K562 (cell line): ENCODE measurements around the gene GINS1. TPM values are rescaled to one million over a fixed set of nuclear protein-coding genes. Genes with fewer than 3 reads are reported as not detected.

ENCODE experiments used
- CSDE1 ChIP-seq, 2 experiments: fragments of 450-650 bp; IDR thresholded peaks; 2 replicates each; pipeline ENCODE4 v1.6.1; 2016; ENCODE audit warnings: mild to moderate bottlenecking in 1 of 2
- EWSR1 ChIP-seq: fragments of 450-650 bp; IDR thresholded peaks from 2 replicates; pipeline ENCODE4 v1.6.1; 2018; ENCODE audit warnings: borderline replicate concordance, mild to moderate bottlenecking, low read depth, moderate library complexity; ENCODE audit not compliant: partially characterized antibody
- FOS ChIP-seq: IDR thresholded peaks from 3 replicates; pipeline ENCODE4 v1.6.1; 2011; ENCODE audit not compliant: insufficient read length; ENCODE audit errors: extremely low read depth
- HMG20B ChIP-seq: fragments of 250-450 bp; sonication (Bioruptor Pico); IDR thresholded peaks from 2 replicates; pipeline ENCODE4 v1.5.0; 2021; ENCODE audit warnings: mild to moderate bottlenecking
- HNRNPLL ChIP-seq: fragments of 200-400 bp; formaldehyde crosslinking; IDR thresholded peaks from 2 replicates; pipeline ENCODE4 v1.6.1; 2017; ENCODE audit warnings: low read length, low read depth, mild to moderate bottlenecking; ENCODE audit not compliant: poor library complexity, severe bottlenecking
- ILK ChIP-seq: fragments of 450-650 bp; IDR thresholded peaks from 2 replicates; pipeline ENCODE4 v1.6.1; 2016; ENCODE audit warnings: missing genetic modification characterization, low read depth, mild to moderate bottlenecking, missing compliant biosample characterization, moderate library complexity, borderline replicate concordance
- KDM2B ChIP-seq: fragments of 250-450 bp; sonication (Bioruptor Pico); IDR thresholded peaks from 2 replicates; pipeline ENCODE4 v1.8.0; 2021; ENCODE audit warnings: mild to moderate bottlenecking, moderate library complexity
- MAFK ChIP-seq: IDR thresholded peaks from 2 replicates; pipeline ENCODE4 v1.6.1; 2011; ENCODE audit warnings: low read length, improper control_type of control experiment
- NEUROD1 ChIP-seq: fragments of 150-350 bp; IDR thresholded peaks from 2 replicates; pipeline ENCODE4 v1.6.1; 2014; ENCODE audit warnings: borderline replicate concordance, low read length, low read depth; ENCODE audit not compliant: partially characterized antibody
- NR2C1 ChIP-seq, 2 experiments: fragments of 450-650 bp; IDR thresholded peaks; 2 replicates each; pipeline ENCODE4 v1.6.1; 2017; ENCODE audit warnings: mild to moderate bottlenecking in 2 of 2, antibody characterized with exemption in 1 of 2, inconsistent platforms in 1 of 2, missing compliant biosample characterization in 1 of 2, missing genetic modification characterization in 1 of 2
- NUFIP1 ChIP-seq: fragments of 450-650 bp; IDR thresholded peaks from 2 replicates; pipeline ENCODE4 v1.6.1; 2018; ENCODE audit not compliant: partially characterized antibody
- POLR2H ChIP-seq: IDR thresholded peaks from 2 replicates; pipeline ENCODE4 v1.6.1; 2016; ENCODE audit warnings: missing genetic modification characterization, low read depth, mild to moderate bottlenecking, control low read depth, missing compliant biosample characterization, moderate library complexity
- PURB ChIP-seq: sonication (generic); formaldehyde crosslinking; IDR thresholded peaks from 2 replicates; pipeline ENCODE4 v1.9.0; 2021; ENCODE audit warnings: low read depth, mild to moderate bottlenecking, missing genetic modification reagents
- RB1 ChIP-seq: fragments of 450-650 bp; IDR thresholded peaks from 2 replicates; pipeline ENCODE4 v1.6.1; 2017; ENCODE audit warnings: low read depth, mild to moderate bottlenecking
- SIX5 ChIP-seq, 2 experiments: IDR thresholded peaks; 2 replicates each; pipeline ENCODE4 v1.6.1; 2011; ENCODE audit warnings: low read length in 2 of 2, borderline replicate concordance in 1 of 2, low read depth in 1 of 2, mild to moderate bottlenecking in 1 of 2, moderate library complexity in 1 of 2; ENCODE audit not compliant: insufficient read depth in 1 of 2
- TAF9B ChIP-seq: fragments of 450-650 bp; IDR thresholded peaks from 2 replicates; pipeline ENCODE4 v1.6.1; 2018; ENCODE audit warnings: mild to moderate bottlenecking; ENCODE audit not compliant: partially characterized antibody
- ZNF12 ChIP-seq: sonication (generic); formaldehyde crosslinking; IDR thresholded peaks from 2 replicates; pipeline ENCODE4 v1.4.0; 2020; ENCODE audit warnings: mild to moderate bottlenecking, missing genetic modification reagents
- ZNF175 ChIP-seq: fragments of 200-800 bp; sonication (Bioruptor generic); IDR thresholded peaks from 2 replicates; pipeline ENCODE4 v1.6.1; 2016; ENCODE audit warnings: low read depth, mild to moderate bottlenecking, missing genetic modification characterization, missing compliant biosample characterization
- ZNF830 ChIP-seq: fragments of 250-450 bp; sonication (Bioruptor Pico); IDR thresholded peaks from 2 replicates; pipeline ENCODE4 v1.5.0; 2021; ENCODE audit warnings: mild to moderate bottlenecking
- polyA plus RNA-seq, 8 experiments: library from polyadenylated mRNA; depleted of rRNA in 4 of 8; stranded (reverse) in 5 of 8; unstranded in 3 of 8; fragments of >200 nt; fragmentation: Nextera tagmentation in 2 of 8; fragmentation: Illumina TruSeq in 1 of 8; extraction: Ambion mirVana in 2 of 8; extraction: Trizol in 1 of 8; gene quantifications; 2 replicates each; pipeline versions ENCODE4 v1.2.1 to v1.2.3, GENCODE V29; 2011 to 2014; ENCODE audit warnings: inconsistent platforms in 1 of 8, missing spikeins in 1 of 8
- total RNA-seq, 7 experiments: library from RNA; depleted of rRNA in 6 of 7; stranded (reverse); fragments of >200 nt in 6 of 7; fragmentation: Illumina TruSeq in 2 of 7; extraction: Trizol in 2 of 7; gene quantifications; 2 replicates each; pipeline versions ENCODE4 v1.2.1 to v1.2.3, GENCODE V29; 2011 to 2021; ENCODE audit warnings: low replicate concordance in 1 of 7
- TF ChIP-seq, protein P1 (sequence below): fragments of 250-450 bp; sonication (Bioruptor Pico); IDR thresholded peaks from 2 replicates; pipeline ENCODE4 v1.9.0; 2021; ENCODE audit warnings: mild to moderate bottlenecking, inconsistent platforms
- TF ChIP-seq, protein P2 (sequence below): sonication (generic); formaldehyde crosslinking; IDR thresholded peaks from 2 replicates; pipeline ENCODE4 v1.8.0; 2022; ENCODE audit warnings: missing genetic modification reagents, mild to moderate bottlenecking, moderate library complexity, borderline replicate concordance
- TF ChIP-seq, protein P3 (sequence below): sonication (generic); formaldehyde crosslinking; IDR thresholded peaks from 2 replicates; pipeline ENCODE4 v1.4.0; 2020; ENCODE audit warnings: mild to moderate bottlenecking, missing genetic modification reagents

Gene GINS1
- total and polyA plus RNA-seq, 9 of the 15 experiments (the other 6 are each of a cell fraction or from before 2014, with no cell fraction given): 13.1 to 31.8 (median 24.1) TPM

DNA sequence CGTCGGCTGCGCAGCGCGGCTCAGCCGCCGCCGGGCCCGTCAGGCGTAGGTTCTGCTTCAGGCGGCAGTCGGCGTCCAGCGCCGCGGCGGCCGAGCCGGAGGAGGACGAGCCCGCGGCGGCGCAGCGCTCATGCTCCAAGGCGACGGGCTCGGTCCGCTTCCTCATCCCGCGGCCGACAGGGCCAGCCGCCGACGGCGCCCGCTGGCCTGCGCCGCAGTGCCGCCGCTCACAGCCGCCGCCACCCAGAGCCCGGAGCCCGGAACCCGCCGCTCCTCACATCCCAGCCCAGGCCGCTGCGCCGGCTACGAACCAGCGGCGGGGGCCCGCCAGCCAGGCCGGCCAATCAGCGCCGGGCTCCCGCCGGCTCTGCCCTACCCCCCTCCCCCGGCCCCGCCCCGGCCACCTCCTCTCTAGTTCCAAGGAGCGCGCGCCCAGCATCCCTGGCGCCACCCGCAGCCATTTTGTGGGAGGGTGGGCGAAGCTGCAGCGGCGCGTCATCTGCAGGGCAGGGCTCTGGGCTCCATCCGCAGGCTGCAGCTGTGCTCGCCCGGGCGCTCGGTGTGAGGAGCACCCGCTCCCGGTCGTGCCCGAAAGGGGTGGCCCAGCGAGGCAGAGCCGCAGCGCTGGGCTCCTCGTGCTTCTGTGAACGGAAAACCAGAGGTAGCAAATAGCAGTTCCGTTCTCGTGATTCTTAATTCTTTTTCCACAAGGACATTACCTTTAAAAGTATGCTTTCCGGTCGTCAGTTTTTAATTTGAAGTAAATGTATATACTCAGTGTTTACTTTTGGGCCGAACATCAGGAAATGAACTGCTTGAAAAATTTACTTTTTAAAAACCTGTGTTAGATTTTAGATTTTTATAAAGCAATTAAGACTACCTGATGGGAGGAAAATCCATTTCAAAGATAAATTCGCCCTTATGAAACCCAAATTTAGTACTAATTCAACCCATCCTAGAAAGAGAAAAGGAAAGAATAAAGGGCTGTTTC, 16.6 kb upstream of the GINS1 start, which contains the start of gene ABHD12 (continued):
- TF ChIP-seq TAF9B (no peak), ILK (tag) (no peak), NEUROD1 (no peak), PURB (CRISPR knock-in tag) (no peak), FOS (no peak), RB1 (0 out of 2 replicates have a peak, but pooled peaks have one; percentile 12), ZNF175 (CRISPR knock-in tag) (no peak), POLR2H (tag) (peak; percentile 75), KDM2B (CRISPR knock-in tag) (no peak; the same call in 1 of the 2 replicates), SIX5 (IDR thresholded peaks at IDR 0.05; ENCODE audit: borderline replicate concordance in 1 of 2, insufficient read depth in 1 of 2, low read depth in 1 of 2, low read length in 2 of 2) (no peak), CSDE1 (IDR thresholded peaks at IDR 0.05) (no peak), ZNF12 (CRISPR knock-in tag) (no peak), NR2C1 (IDR thresholded peaks at IDR 0.05) (no peak), NR2C1 (tag; IDR thresholded peaks at IDR 0.05) (no peak), EWSR1 (no peak), ZNF830 (CRISPR knock-in tag) (no peak), HMG20B (CRISPR knock-in tag) (no peak), HNRNPLL (peak; percentile 82), MAFK (no peak), NUFIP1 (no peak)
- TF ChIP-seq, protein P1, sequence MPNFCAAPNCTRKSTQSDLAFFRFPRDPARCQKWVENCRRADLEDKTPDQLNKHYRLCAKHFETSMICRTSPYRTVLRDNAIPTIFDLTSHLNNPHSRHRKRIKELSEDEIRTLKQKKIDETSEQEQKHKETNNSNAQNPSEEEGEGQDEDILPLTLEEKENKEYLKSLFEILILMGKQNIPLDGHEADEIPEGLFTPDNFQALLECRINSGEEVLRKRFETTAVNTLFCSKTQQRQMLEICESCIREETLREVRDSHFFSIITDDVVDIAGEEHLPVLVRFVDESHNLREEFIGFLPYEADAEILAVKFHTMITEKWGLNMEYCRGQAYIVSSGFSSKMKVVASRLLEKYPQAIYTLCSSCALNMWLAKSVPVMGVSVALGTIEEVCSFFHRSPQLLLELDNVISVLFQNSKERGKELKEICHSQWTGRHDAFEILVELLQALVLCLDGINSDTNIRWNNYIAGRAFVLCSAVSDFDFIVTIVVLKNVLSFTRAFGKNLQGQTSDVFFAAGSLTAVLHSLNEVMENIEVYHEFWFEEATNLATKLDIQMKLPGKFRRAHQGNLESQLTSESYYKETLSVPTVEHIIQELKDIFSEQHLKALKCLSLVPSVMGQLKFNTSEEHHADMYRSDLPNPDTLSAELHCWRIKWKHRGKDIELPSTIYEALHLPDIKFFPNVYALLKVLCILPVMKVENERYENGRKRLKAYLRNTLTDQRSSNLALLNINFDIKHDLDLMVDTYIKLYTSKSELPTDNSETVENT: peak; percentile 74
- TF ChIP-seq, protein P2, sequence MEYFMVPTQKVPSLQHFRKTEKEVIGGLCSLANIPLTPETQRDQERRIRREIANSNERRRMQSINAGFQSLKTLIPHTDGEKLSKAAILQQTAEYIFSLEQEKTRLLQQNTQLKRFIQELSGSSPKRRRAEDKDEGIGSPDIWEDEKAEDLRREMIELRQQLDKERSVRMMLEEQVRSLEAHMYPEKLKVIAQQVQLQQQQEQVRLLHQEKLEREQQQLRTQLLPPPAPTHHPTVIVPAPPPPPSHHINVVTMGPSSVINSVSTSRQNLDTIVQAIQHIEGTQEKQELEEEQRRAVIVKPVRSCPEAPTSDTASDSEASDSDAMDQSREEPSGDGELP (CRISPR knock-in tag): peak; percentile 90
- TF ChIP-seq, protein P3, sequence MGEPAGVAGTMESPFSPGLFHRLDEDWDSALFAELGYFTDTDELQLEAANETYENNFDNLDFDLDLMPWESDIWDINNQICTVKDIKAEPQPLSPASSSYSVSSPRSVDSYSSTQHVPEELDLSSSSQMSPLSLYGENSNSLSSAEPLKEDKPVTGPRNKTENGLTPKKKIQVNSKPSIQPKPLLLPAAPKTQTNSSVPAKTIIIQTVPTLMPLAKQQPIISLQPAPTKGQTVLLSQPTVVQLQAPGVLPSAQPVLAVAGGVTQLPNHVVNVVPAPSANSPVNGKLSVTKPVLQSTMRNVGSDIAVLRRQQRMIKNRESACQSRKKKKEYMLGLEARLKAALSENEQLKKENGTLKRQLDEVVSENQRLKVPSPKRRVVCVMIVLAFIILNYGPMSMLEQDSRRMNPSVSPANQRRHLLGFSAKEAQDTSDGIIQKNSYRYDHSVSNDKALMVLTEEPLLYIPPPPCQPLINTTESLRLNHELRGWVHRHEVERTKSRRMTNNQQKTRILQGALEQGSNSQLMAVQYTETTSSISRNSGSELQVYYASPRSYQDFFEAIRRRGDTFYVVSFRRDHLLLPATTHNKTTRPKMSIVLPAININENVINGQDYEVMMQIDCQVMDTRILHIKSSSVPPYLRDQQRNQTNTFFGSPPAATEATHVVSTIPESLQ: no peak
